ENCODE measurements around the gene MROH7. TPM values are rescaled to one million over a fixed set of nuclear protein-coding genes. Genes with fewer than 3 reads are reported as not detected.

The MROH7 gene
- total RNA-seq, 1 experiment from 2014 or later: not detected

DNA sequence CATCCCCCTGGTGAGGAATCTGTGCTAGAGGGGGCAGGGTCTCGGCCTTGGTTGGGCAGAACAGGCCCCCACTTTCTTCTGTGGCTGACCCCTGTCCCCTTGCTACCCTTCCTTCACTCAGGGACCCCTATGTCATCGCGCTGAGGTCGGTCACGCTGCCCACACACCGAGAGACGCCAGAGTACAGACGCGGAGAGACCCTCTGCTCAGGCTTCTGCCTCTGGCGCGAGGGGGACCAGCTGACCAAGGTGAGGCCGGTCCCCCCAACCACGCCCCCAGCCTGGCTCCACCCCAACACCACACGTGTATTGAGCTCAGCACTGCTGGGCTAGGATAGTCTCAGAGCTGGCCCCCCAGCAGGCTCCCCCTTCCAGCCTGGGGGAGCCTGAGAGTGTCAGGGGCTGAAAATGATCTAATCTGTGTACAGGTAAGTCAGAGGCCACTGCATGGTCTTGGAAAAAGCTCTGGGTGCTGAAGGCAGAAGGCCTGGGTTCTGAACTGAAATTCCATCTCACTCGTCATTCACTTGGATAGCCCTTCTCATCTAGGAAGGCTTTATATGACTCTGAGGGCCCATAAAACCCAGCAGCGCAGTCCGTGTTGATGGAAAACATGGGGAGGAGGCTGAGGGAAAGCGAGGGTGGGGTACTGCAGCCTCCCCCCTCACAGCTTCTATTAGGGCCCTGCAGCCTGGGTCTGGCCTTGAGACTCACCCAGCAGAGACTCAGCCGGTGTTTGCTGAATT lies 33.6 kb upstream of the MROH7 start:
- H3K4me3 ChIP-seq (ENCODE audit: low read length): no peak overlapping the region
- H4K20me1 ChIP-seq (ENCODE audit: insufficient read depth, low read depth, low read length): no peaks in the 10 kb centered on the region
- H3K9me2 ChIP-seq (replicated peaks; ENCODE audit: insufficient read depth, low read length): no peaks in the 10 kb centered on the region
- H3K4me1 ChIP-seq (ENCODE audit: low read length): no peaks in the 10 kb centered on the region
- H3K27ac ChIP-seq (ENCODE audit: low read length): no peak overlapping the region
- H3K27me3 ChIP-seq (ENCODE audit: low read length): no peaks in the 10 kb centered on the region; the same call in 1 of the 2 replicates
- no peak overlapping the region for H3K9ac ChIP-seq (ENCODE audit: low read length)
- no peak overlapping the region for H2AFZ ChIP-seq (ENCODE audit: low read length)
- DNase-seq: no peak
- H3K36me3 ChIP-seq (ENCODE audit: insufficient read depth, low read length): no peaks in the 10 kb centered on the region
- no peaks in the 10 kb centered on the region for H3K79me2 ChIP-seq (ENCODE audit: low read length)
- H3K9me3 ChIP-seq (ENCODE audit: low read length): no peaks in the 10 kb centered on the region
- no peak overlapping the region for H3K4me2 ChIP-seq (ENCODE audit: low read depth, low read length, poor library complexity, severe bottlenecking)

DNA sequence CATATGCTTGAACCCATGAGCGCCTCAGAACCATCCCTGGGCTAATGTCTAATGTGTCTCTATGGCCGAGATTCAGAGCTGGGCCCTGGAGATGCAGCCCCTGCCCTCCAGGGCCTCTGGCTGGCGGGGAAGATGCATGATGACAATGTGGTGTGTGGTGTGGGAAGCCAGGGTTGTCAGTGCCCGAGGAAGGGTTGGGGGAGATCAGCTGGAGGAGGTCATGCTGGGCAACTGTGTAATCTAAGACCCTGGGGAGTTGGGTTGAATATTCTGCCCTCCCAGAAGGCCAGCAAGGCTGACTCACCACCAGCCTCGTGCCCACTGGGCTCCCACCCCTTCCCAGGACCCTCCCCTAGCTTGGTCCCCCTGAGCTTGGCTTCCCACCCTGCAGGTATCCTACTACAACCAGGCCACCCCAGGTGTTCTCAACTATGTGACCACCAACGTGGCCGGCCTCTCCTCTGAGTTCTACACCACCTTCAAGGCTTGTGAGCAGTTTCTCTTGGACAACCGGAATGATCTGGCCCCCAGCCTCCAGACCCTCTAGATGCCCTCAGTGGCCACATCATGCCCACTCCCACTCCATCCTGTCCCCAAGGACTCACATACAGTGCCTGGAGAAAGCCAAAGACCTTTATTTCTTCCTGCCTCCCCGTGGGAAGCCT lies 32.9 kb upstream of the MROH7 start:
- Histone ChIP-seq H3K4me3 (ENCODE audit: low read length) (no peak overlapping the region), H3K27ac (ENCODE audit: low read length) (no peak overlapping the region), H3K36me3 (ENCODE audit: insufficient read depth, low read length) (no peaks in the 10 kb centered on the region), H4K20me1 (ENCODE audit: insufficient read depth, low read depth, low read length) (no peaks in the 10 kb centered on the region), H3K9ac (ENCODE audit: low read length) (no peak overlapping the region), H3K9me2 (replicated peaks; ENCODE audit: insufficient read depth, low read length) (no peaks in the 10 kb centered on the region), H2AFZ (ENCODE audit: low read length) (no peak overlapping the region), H3K4me2 (ENCODE audit: low read depth, low read length, poor library complexity, severe bottlenecking) (no peak overlapping the region), H3K79me2 (ENCODE audit: low read length) (no peaks in the 10 kb centered on the region), H3K27me3 (ENCODE audit: low read length) (no peaks in the 10 kb centered on the region; the same call in 1 of the 2 replicates), H3K4me1 (ENCODE audit: low read length) (no peaks in the 10 kb centered on the region), H3K9me3 (ENCODE audit: low read length) (no peaks in the 10 kb centered on the region)
- no peak for DNase-seq

DNA sequence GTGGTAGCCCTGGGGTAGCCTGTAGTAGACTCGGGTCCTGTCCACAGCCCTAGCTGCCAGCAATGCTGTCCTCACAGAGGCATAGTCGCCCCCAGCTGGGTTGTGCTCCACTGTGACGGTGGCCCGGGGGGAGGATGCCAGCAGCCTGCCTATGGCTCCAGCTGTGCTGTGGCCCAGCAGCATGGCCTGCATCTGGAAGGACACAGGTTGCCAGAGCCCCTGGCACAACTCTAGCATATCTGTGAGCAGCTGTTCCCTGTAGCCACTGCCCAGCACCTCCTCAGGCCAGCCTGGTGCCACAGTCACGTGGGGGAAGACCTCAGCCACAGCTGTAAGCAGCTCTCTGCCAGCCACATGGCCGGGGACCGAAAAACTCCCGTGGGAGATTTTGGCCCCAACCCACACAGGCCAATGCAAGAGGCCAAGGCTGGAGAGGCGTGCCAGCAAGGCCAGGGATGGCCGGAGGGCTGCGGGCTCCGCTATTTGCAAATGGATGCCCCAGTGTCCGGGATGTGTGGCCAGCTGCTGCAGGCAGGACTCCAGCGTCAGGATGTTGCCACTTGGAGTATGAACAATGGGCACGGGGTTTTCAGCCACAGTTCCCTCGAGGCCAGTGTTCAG lies 32.2 kb upstream of the MROH7 start:
- Histone ChIP-seq H3K9me3 (ENCODE audit: low read length) (no peaks in the 10 kb centered on the region), H2AFZ (ENCODE audit: low read length) (no peak overlapping the region), H3K4me3 (ENCODE audit: low read length) (no peak overlapping the region), H3K9ac (ENCODE audit: low read length) (no peak overlapping the region), H3K4me2 (ENCODE audit: low read depth, low read length, poor library complexity, severe bottlenecking) (no peak overlapping the region), H3K27me3 (ENCODE audit: low read length) (no peaks in the 10 kb centered on the region; the same call in 1 of the 2 replicates), H3K9me2 (replicated peaks; ENCODE audit: insufficient read depth, low read length) (no peaks in the 10 kb centered on the region), H3K36me3 (ENCODE audit: insufficient read depth, low read length) (no peaks in the 10 kb centered on the region), H4K20me1 (ENCODE audit: insufficient read depth, low read depth, low read length) (no peaks in the 10 kb centered on the region), H3K4me1 (ENCODE audit: low read length) (no peaks in the 10 kb centered on the region), H3K27ac (ENCODE audit: low read length) (no peak overlapping the region), H3K79me2 (ENCODE audit: low read length) (no peaks in the 10 kb centered on the region)
- DNase-seq: no peak

DNA sequence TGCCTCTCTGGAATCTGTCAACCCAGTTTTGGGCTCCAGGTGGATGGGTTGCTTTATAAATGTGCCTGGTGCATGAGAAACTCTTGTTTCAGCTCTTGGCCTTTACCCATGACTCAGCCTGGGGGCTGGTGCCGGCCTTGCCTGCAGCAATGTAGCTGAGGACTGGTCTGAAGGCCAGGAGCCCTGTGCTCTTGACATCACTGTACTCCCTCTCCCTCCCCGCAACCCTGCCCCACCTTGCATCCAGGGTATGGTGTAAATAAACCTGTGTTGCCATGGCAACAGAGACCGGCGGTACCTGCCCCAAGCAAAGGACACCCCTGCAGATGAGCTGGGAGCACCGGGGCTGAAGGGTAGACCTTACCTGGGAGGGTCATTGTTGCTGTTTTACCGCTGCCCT lies 31.5 kb upstream of the MROH7 start:
- H3K79me2 ChIP-seq (ENCODE audit: low read length): no peaks in the 10 kb centered on the region

DNA sequence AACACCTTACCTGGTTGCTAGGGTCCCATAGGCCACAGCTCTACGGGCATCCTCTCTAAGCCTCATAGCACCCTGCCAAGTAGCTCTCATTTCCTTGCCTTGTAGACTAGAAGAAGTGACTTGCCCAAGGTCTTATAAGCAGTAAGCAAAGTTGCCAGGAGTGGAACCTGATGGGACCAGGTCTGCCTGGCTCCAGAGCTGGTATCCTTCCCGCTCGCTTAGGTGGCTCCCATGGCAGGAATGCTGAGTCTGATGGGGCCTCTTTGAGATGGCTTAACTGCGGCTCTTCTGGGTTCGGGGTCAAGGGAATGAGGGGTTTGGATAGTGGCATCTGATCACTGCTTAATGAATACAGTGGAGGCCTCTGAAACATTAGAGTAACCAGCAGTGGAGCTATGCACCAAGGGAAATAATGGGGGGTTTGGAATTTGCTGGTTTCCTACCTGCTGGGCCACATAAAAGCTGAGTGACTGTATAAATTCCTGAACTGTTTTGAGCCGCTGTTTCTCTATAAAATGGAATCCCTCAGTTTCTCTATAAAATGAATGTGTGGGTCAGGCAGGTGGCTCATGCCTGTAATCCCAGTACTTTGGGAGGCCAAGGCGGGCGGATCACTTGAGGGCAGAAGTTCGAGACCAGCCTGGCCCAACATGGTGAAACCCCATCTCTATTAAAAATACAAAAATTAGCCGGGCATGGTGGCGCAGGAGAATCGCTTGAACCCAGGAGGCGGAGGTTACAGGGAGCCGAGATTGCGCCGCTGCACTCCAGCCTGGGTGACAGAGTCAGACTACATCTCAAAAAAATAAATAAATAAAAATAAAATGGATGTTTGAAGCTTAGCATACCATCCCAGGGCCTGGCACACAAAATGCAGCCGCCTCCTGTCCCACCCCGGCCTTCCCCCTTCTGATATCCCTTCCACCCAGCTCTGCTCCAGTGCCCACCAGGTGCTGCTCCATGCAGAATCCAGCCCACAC lies 30.7 kb upstream of the MROH7 start:
- H3K4me2 ChIP-seq (ENCODE audit: low read depth, low read length, poor library complexity, severe bottlenecking): no peak overlapping the region
- H3K36me3 ChIP-seq (ENCODE audit: insufficient read depth, low read length): no peaks in the 10 kb centered on the region
- H3K9me2 ChIP-seq (replicated peaks; ENCODE audit: insufficient read depth, low read length): no peaks in the 10 kb centered on the region
- H3K4me1 ChIP-seq (ENCODE audit: low read length): peaks cover 1% of the 10 kb centered on the region; the same call in 1 of the 2 replicates
- H3K4me3 ChIP-seq (ENCODE audit: low read length): no peak overlapping the region
- H3K79me2 ChIP-seq (ENCODE audit: low read length): no peaks in the 10 kb centered on the region
- DNase-seq: no peak
- H3K9me3 ChIP-seq (ENCODE audit: low read length): no peaks in the 10 kb centered on the region
- no peaks in the 10 kb centered on the region for H4K20me1 ChIP-seq (ENCODE audit: insufficient read depth, low read depth, low read length)
- H3K9ac ChIP-seq (ENCODE audit: low read length): no peak overlapping the region
- no peak overlapping the region for H3K27ac ChIP-seq (ENCODE audit: low read length)
- H2AFZ ChIP-seq (ENCODE audit: low read length): no peak overlapping the region
- no peaks in the 10 kb centered on the region; the same call in 1 of the 2 replicates for H3K27me3 ChIP-seq (ENCODE audit: low read length)

More for the DNA sequence above, 31.5 kb upstream of the MROH7 start:
- Histone ChIP-seq H3K27me3 (ENCODE audit: low read length) (no peaks in the 10 kb centered on the region; the same call in 1 of the 2 replicates), H3K9me2 (replicated peaks; ENCODE audit: insufficient read depth, low read length) (no peaks in the 10 kb centered on the region), H3K4me3 (ENCODE audit: low read length) (no peak overlapping the region), H2AFZ (ENCODE audit: low read length) (no peak overlapping the region), H3K27ac (ENCODE audit: low read length) (no peak overlapping the region), H4K20me1 (ENCODE audit: insufficient read depth, low read depth, low read length) (no peaks in the 10 kb centered on the region), H3K9me3 (ENCODE audit: low read length) (no peaks in the 10 kb centered on the region), H3K4me2 (ENCODE audit: low read depth, low read length, poor library complexity, severe bottlenecking) (no peak overlapping the region), H3K4me1 (ENCODE audit: low read length) (no peaks in the 10 kb centered on the region), H3K36me3 (ENCODE audit: insufficient read depth, low read length) (no peaks in the 10 kb centered on the region), H3K9ac (ENCODE audit: low read length) (no peak overlapping the region)
- no peak for DNase-seq

- H3K4me1 ChIP-seq (ENCODE audit: low read length): peaks cover 3% of the 10 kb centered on the region; the same call in 1 of the 2 replicates
- no peaks in the 10 kb centered on the region for H4K20me1 ChIP-seq (ENCODE audit: insufficient read depth, low read depth, low read length)
Observed at GRCh38 chr1:54611621-54612020, 30.0 kb upstream of the MROH7 start.

DNA sequence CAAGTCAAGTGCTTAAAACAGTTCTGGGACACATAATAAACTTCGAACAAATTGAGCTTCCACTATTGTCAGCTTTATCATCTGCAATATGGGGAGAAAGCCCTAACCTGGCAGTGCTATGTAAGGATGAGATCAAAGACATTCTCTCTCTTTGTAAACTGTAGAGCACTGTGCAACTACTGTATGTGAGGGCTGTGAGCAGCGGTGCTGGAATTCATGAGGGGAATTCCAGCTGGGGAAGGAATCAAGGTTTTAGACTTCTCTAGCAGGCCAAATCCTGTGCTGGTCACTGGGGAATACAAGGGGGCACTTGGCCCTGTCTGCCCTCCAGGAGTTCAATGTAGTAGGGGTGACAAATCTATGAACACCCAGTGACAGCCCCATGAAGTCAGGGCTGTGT lies 27.6 kb upstream of the MROH7 start:
- no peaks in the 10 kb centered on the region for H4K20me1 ChIP-seq (ENCODE audit: insufficient read depth, low read depth, low read length)
- no peak overlapping the region for H3K9ac ChIP-seq (ENCODE audit: low read length)
- no peaks in the 10 kb centered on the region for H3K9me2 ChIP-seq (replicated peaks; ENCODE audit: insufficient read depth, low read length)
- H3K27me3 ChIP-seq (ENCODE audit: low read length): no peaks in the 10 kb centered on the region; the same call in 1 of the 2 replicates
- H3K36me3 ChIP-seq (ENCODE audit: insufficient read depth, low read length): no peaks in the 10 kb centered on the region
- H2AFZ ChIP-seq (ENCODE audit: low read length): no peak overlapping the region
- H3K4me2 ChIP-seq (ENCODE audit: low read depth, low read length, poor library complexity, severe bottlenecking): no peak overlapping the region
- no peak overlapping the region for H3K27ac ChIP-seq (ENCODE audit: low read length)
- H3K9me3 ChIP-seq (ENCODE audit: low read length): no peaks in the 10 kb centered on the region
- no peaks in the 10 kb centered on the region for H3K79me2 ChIP-seq (ENCODE audit: low read length)
- H3K4me1 ChIP-seq (ENCODE audit: low read length): peaks cover 3% of the 10 kb centered on the region; the same call in 1 of the 2 replicates
- H3K4me3 ChIP-seq (ENCODE audit: low read length): no peak overlapping the region
- no peak for DNase-seq

More at GRCh38 chr1:54611621-54612020, 30.0 kb upstream of the MROH7 start:
- Histone ChIP-seq H3K9me3 (ENCODE audit: low read length) (no peaks in the 10 kb centered on the region), H3K36me3 (ENCODE audit: insufficient read depth, low read length) (no peaks in the 10 kb centered on the region), H3K4me2 (ENCODE audit: low read depth, low read length, poor library complexity, severe bottlenecking) (no peak overlapping the region), H3K9me2 (replicated peaks; ENCODE audit: insufficient read depth, low read length) (no peaks in the 10 kb centered on the region), H2AFZ (ENCODE audit: low read length) (no peak overlapping the region), H3K27ac (ENCODE audit: low read length) (no peak overlapping the region), H3K9ac (ENCODE audit: low read length) (no peak overlapping the region), H3K27me3 (ENCODE audit: low read length) (no peaks in the 10 kb centered on the region; the same call in 1 of the 2 replicates), H3K4me3 (ENCODE audit: low read length) (no peak overlapping the region), H3K79me2 (ENCODE audit: low read length) (no peaks in the 10 kb centered on the region)
- no peak for DNase-seq

All from Karpas-422 (cell line).